Stimulated activated CD8-positive, alpha-beta memory T cell treated with anti-CD3 and anti-CD28 coated beads, Interleukin-2, amount 100 ng/mL, for 1 hour (primary cell): Measurements from ENCODE around the gene BARHL1.

Experiments
- DNase-seq, 2 donors: peaks; one replicate each; pipeline ENCODE4 v3.0.0-alpha.2; 2020; ENCODE audit warnings: low read depth in 2 of 2

BARHL1 gene

DNA sequence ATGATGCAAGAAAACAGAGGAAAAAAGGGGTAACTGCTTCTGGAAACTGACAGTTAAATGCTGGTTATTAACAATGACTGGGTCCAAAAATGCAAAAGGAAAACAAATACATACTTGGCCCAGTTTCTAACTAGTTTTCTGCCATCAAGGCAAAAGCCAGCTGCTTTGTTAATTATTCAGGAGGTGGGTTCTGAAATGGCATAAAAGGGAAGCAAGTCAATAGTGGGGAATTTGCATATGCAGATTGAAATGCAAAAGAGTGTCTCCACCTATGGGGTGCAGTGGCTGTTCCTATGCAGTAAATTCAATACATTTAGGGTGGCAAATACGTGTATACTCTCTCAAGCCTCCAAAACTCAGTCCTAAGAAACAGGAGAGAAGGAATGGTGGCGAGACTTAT is 33.4 kb downstream of the BARHL1 start:
- no peak for DNase-seq

DNA sequence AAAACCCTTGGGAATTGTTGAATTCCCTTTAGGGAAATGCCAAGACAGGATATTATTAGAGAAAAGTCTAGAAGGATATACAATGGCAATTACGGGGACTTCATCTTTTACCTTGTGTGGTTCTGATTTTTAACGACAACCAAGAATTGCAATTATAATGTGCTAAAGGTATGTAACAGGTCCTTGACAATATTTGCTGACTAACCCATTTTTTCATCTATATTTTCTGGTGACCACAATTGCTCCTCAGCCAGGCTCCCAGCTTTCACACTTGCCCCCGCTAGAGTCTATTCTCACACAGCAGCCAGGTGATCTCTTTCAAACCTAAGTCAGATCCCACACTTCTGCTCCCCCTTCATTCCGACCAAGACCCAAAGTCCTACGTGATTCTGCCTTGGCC is 34.3 kb downstream of the BARHL1 start:
- DNase-seq, result no peak

DNA sequence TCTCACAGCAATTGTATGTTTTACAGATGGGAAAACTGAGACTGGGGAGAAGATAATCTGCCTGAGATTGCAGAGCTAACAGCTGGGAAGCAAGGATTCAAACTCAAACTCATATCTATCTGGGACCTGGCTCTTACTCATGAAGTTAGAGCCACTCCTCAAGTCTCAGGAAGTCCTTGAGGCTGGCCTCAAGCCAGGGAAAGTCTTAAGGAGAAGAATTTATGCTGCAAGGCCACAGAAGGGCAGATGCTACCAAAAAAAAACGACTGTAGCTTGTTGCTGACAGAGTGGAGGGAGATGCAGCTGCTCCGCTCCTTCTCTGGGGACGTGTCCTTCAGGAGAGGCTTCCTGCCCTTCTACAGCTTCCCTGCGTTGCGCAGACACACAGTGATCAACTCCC is 39.8 kb downstream of the BARHL1 start:
- DNase-seq, result no peak

DNA sequence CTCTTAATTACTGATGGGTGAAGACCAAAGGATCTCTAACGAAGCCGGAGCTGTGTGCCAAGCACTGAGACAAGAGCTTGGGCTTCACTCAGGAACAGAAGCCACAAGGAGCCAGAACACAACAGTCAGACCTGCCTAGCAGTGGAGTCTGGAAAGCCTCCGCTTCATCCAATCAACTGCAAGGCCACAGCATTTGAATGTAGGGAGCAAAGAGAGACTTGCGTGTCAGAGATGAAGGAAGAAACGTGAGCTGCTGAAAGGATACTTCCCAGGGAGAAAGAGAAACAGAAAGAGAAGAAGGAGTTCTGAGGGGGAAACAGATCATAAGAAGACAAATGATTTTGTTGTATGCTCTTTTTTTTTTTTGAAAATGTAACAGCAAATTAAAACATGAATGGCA is 43.9 kb downstream of the BARHL1 start:
- DNase-seq, result no peak

DNA sequence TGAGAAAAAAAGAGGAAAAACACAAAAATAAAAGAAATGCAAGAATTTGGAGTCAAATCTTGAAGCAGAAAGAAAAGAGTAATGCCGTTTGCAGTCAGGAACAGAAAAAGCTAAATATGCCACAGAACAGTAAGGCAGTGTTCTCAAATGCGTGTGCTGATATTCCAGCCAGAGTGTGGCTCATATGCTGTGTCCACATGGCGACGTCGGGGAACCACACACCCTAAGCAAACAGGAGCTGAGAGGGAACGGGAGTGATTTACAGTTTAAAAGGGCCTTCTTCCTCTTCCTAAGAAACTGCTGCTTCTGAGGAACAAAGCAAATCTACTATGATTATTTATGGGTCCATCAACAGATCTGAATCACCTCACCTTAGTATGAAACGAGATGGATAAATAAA is 44.7 kb downstream of the BARHL1 start:
- no peak for DNase-seq

DNA sequence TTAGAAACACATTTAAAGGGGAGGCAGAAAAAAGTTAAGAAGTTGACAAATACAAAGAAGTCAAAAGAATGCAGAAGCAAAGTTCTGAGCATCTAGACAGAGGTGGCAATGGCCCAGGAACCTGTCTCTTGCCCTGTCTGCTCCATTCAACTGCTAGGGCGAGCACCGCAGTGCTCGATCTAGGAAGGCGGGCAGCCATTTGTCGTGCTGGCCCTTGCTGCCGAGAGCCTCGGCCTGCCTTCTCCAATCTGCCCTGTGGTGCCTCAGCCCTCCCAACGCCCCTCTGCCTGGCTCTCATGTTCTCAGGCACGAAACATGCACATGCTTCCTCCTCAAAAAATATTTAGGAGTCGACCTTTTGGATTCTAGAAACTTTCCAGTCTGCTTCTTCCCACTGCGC is 45.2 kb downstream of the BARHL1 start:
- no peak for DNase-seq

DNA sequence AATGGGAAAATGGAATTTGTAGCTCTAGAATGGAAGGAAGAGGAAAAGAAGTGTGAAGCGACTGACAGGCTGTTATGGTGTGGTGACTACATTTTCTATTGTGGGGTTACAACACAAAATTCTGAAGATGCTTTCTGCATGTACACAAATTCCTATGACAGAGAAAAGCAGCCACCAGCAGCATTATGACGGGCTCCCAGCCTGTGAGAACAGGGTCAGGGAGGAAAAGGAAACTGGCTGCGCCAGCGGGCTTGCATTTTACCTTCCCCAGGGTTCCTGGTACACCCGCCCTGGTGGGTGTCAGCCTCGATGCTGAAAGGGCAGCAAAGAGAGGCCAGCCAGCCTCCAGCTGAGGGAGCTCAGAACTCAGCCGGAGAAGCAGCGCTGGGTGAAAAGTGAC is 46.3 kb downstream of the BARHL1 start:
- no peak for DNase-seq

DNA sequence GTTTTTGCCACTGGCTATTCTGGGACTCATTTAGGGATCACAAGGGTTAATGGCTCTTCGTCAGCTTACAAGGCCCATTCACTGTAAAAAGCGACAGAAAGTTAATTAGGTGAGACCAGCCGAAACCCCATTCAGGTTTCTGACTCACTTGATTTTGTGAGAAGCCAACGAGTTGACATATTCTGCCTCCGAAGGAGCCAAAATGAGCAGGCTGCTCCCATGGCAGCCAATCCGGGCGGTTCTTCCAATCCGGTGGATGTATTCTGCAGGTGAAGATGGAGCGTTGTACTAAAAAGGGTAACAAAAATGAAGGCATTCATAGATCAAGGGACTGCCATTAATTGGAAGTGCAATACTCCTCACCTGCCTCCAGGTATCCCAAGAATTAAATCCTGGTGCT is 47.7 kb downstream of the BARHL1 start:
- DNase-seq, result no peak

DNA sequence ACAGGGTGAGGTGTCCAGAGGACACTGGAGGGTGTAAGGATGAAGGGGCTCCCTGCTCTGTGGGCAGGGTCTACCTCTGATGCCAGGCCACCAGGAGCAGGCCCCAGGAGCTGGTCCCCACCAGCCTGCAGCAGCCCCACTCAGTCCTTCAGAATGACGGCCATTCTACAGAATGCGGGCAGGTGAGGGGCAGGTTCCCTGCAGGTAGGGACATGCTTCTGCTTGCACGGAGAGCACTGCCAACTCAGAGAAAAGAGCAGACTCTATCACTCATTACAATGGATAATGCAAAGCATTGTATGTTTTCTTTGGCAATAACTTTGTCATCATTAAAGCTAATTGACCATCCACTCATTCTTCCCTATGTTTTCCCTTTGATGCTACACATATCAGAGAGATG is 48.4 kb downstream of the BARHL1 start:
- no peak for DNase-seq

DNA sequence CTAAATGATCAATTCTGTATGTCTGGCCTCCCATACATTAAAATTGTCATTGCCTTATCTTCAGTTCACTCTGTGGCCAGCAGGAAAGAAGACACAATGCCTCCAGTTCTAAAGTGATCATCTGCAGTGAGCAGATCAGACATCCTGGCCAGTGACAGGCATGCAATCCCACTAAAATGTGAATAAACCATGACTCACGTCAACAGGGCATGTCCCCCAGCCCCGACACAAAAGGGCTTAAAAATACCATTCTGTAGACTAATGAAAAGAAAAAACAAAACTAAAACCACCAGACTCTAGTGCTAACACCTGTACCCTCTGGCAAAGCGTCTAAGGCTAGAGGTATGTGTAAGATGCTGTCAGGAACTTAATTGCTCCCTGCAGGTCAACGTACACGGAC is 48.9 kb downstream of the BARHL1 start:
- DNase-seq, result no peak

DNA sequence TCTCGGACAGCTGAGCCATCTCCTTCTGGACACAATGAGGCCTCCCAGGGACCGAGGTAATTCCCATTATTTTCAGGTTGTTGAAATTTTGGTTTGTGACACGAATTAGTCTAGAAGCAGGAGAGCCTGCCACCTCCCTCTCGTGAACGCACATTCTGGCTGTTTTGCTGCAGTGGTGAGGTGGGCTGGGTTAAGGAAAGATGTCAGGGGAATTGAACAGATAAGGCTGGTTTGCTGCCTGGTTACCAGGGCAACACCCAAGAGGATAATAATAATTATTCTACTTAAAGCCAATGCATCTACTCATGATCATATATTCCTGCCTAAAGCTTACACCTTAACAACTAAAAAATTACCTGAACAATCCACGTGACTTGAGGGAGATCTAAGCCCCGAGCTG is 49.3 kb downstream of the BARHL1 start:
- DNase-seq, result no peak

DNA sequence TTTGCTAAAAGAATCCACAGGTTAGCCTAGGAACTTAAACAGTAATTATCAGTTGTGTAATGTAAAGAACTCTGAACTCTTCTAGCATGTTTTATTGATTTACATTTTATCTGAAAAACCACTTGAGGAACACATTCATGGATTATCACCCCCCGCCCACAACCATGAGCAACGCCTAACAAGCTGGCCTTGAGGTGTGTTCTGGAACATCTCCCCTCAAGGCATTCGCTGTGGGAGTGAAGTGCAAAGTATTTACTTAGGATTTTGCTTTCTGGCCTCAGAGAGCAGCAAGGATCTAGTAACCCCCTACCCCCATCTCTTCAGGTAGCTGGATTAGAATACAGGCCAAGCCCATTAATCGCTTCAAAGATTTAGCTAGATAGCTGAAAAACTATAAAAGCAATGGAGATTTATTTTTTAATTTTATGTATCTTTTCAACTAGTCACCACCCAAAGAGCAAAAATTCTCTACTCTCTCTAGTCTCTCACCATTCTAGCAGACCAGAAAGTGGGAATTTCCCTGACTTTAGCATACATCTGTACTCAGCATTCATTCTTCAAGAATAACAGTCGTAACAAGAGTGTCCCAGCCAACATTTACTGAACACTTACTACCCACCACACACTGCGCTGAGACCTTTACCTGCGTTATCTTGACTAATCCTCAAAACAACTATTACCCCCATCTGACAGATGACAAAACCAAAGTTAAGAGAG is 50.2 kb downstream of the BARHL1 start:
- no peak for DNase-seq

DNA sequence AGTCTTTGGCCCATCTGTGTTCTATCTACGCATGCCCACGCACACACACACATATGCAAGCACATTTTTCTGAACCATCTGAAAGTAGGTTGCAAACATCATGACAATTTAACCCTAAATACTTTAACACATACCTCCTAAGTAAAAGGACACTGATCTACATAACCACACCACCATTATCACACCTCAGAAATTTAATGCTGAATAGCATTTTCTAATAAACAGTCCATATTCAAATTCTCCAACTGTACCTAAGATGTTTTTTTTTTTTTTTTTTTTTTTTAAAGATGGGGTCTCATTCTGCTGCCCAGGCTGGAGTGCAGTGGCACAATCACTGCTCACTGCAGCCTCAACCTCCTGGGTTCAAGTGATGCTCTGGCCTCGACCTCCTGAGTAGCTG is 51.9 kb downstream of the BARHL1 start:
- DNase-seq, result no peak

DNA sequence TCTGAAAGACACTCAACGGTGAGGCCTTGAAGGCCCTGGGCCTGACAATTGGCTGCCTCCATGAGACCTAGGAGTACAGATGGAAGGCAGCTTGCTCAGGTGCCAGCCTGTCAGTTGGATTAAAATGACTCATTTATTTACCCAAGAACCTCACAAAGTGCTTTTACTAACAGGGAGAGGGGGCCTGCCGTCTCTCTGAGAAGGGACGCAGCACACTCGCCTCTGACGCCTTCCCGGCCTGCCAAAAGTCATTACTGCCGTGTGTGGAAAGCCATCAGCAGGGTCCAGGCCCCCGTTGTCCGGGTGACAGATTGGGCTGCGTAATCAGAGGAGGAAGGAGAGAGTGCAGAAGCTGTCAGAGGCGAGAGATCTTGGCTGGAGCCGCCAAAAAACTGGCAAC is 54.9 kb downstream of the BARHL1 start:
- no peak for DNase-seq

DNA sequence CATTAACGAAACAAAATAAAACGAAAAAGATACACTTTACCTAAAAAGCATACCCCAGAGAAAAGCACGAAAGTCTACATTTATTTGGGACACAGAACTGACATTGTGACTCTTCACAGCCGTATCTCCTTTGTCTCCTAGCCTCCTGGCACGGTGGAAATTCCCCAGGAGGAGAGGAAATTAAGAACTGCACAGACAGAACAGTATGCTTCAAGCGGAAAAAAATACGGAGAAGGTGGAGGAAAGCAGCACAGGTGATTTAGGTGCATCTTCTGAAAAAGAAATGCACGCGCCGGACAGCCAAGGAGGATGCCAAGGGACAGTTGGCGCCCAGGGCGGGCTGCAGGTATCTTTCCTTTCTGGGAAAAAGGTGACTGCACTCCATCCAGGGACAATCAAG is 55.4 kb downstream of the BARHL1 start:
- DNase-seq, result no peak

DNA sequence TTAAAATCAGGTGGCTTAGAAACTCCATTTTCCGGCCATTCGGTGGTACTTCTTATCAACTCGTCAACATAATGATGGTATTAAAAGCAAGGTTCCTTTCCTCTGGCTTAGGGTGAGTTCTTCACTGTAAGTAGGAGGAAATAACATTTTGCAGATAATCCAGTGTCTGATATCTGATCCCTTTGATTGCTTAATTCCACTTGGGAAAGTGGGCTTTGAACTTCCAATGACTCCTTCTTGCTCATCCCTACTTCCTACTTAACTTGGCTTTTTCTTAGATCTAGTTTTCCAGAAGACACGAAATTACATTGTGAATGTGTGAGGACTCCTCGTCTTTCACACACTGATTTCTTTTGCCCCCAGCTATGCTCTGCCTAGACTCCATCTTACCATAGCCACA is 55.8 kb downstream of the BARHL1 start:
- no peak for DNase-seq

DNA sequence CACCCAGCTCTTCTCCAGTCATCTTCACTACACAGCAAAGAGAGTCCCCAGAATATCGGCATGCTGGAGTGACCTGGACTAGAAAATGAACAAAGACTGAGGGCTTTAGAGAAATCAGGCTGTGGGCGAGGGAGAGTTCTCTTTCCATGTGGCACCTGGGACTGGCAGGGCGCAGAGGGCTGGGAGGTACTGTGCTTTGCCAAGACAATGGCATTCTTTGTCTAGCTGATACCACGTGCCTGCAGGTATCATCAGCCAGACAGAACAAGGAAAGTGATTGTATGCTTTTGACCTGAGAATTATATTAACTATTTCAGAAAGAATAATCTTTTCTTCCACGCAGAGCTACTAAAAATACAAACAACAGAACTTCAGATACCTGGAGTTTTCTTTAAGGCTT is 56.9 kb downstream of the BARHL1 start:
- no peak for DNase-seq
